ENCODE data around the gene SHLD3. TPM values are rescaled to one million over a fixed set of nuclear protein-coding genes. Genes with fewer than 3 reads are reported as not detected.

Gene SHLD3
- total RNA-seq, 2 donors from 2014 or later = 2.9 to 3.6 TPM

GRCh38 chr5:65623482-65623881 is 1.3 kb upstream of the SHLD3 start:
- 32 to 53% methylated on average over 3 to 9 of the region's 9 CpGs for WGBS, 2 experiments (ENCODE audit: insufficient coverage in 1 of 2, insufficient read length in 1 of 2)
- peaks cover 17% of the 10 kb centered on the region for H3K4me1 Mint-ChIP-seq
- no peaks in the 10 kb centered on the region for H3K9me3 Mint-ChIP-seq
- H3K9me3 ChIP-seq (ENCODE audit: control insufficient read depth, low read length) = no peaks in the 10 kb centered on the region
- no peaks in the 10 kb centered on the region for H3K27me3 ChIP-seq (ENCODE audit: control insufficient read depth, insufficient read depth, low read length, poor library complexity, severe bottlenecking)
- no peak for TF ChIP-seq CTCF (conservative IDR thresholded peaks at IDR 0.05)
- H3K4me1 ChIP-seq (ENCODE audit: control insufficient read depth, insufficient read depth, low read length) = peaks cover 10% of the 10 kb centered on the region
- no peaks in the 10 kb centered on the region for H3K27me3 Mint-ChIP-seq (ENCODE audit: insufficient read depth)
- H3K27ac Mint-ChIP-seq = peak overlapping the region; percentile 98
- DNase-seq = no peak
- no peak overlapping the region for H3K27ac ChIP-seq (ENCODE audit: low read depth, low read length)
- H3K9ac ChIP-seq (ENCODE audit: extremely low read depth, low read length, poor library complexity, severe bottlenecking) = peak overlapping the region; percentile 87
- peak overlapping the region; percentile 90 for H3K4me3 Mint-ChIP-seq
- no peaks in the 10 kb centered on the region for H3K36me3 ChIP-seq (ENCODE audit: control insufficient read depth, insufficient read depth, low read length)
- H3K36me3 Mint-ChIP-seq (ENCODE audit: low read depth) = peaks cover 6% of the 10 kb centered on the region
- peak overlapping the region; percentile 96 for H3K4me3 ChIP-seq (ENCODE audit: low read length)

- peak within 1 kb of the TSS; percentile 44 for H3K27ac ChIP-seq (ENCODE audit: low read depth, low read length)
- peak; percentile 96 for DNase-seq
- H3K4me3 Mint-ChIP-seq = peak within 1 kb of the TSS; percentile 90
- peak; percentile 61 for TF ChIP-seq CTCF (conservative IDR thresholded peaks at IDR 0.05)
- peaks cover 17% of the 10 kb centered on the region for H3K4me1 Mint-ChIP-seq
- no peaks in the 10 kb centered on the region for H3K36me3 ChIP-seq (ENCODE audit: control insufficient read depth, insufficient read depth, low read length)
- no peaks in the 10 kb centered on the region for H3K27me3 ChIP-seq (ENCODE audit: control insufficient read depth, insufficient read depth, low read length, poor library complexity, severe bottlenecking)
- no peaks in the 10 kb centered on the region for H3K27me3 Mint-ChIP-seq (ENCODE audit: insufficient read depth)
- peak within 1 kb of the TSS; percentile 96 for H3K4me3 ChIP-seq (ENCODE audit: low read length)
- H3K9ac ChIP-seq (ENCODE audit: extremely low read depth, low read length, poor library complexity, severe bottlenecking) = peak within 1 kb of the TSS; percentile 87
- 0% methylated on average over 11 to 32 of the region's 32 CpGs for WGBS, 2 experiments (ENCODE audit: insufficient coverage in 1 of 2, insufficient read length in 1 of 2)
- no peaks in the 10 kb centered on the region for H3K9me3 Mint-ChIP-seq
- no peaks in the 10 kb centered on the region for H3K9me3 ChIP-seq (ENCODE audit: control insufficient read depth, low read length)
- H3K27ac Mint-ChIP-seq = peak within 1 kb of the TSS; percentile 98
- H3K36me3 Mint-ChIP-seq (ENCODE audit: low read depth) = peaks cover 6% of the 10 kb centered on the region
- H3K4me1 ChIP-seq (ENCODE audit: control insufficient read depth, insufficient read depth, low read length) = peaks cover 10% of the 10 kb centered on the region
Measured at GRCh38 chr5:65624025-65624570, 729 bp upstream of the SHLD3 start, which contains the start of gene TRIM23. Gene TRIM23, minus strand, starts transcription at chr5:65624333. Its CDS starts 59 bp downstream, at chr5:65624274.

GRCh38 chr5:65625743-65626142 is 916 bp downstream of the SHLD3 start:
- Mint-ChIP-seq H3K4me1 (peaks cover 17% of the 10 kb centered on the region), H3K27ac (peak overlapping the region; percentile 82), H3K27me3 (ENCODE audit: insufficient read depth) (no peaks in the 10 kb centered on the region), H3K36me3 (ENCODE audit: low read depth) (peaks cover 11% of the 10 kb centered on the region), H3K9me3 (no peaks in the 10 kb centered on the region), H3K4me3 (peak overlapping the region; percentile 90)
- Histone ChIP-seq H3K4me1 (ENCODE audit: control insufficient read depth, insufficient read depth, low read length) (peaks cover 10% of the 10 kb centered on the region), H3K27ac (ENCODE audit: low read depth, low read length) (no peak overlapping the region), H3K9ac (ENCODE audit: extremely low read depth, low read length, poor library complexity, severe bottlenecking) (peak overlapping the region; percentile 87), H3K36me3 (ENCODE audit: control insufficient read depth, insufficient read depth, low read length) (peaks cover 7% of the 10 kb centered on the region), H3K4me3 (ENCODE audit: low read length) (peak overlapping the region; percentile 96), H3K9me3 (ENCODE audit: control insufficient read depth, low read length) (no peaks in the 10 kb centered on the region), H3K27me3 (ENCODE audit: control insufficient read depth, insufficient read depth, low read length, poor library complexity, severe bottlenecking) (no peaks in the 10 kb centered on the region)
- TF ChIP-seq CTCF (conservative IDR thresholded peaks at IDR 0.05) = no peak
- WGBS, 2 experiments (ENCODE audit: insufficient coverage in 1 of 2, insufficient read length in 1 of 2) = 86 to 94% methylated on average over 4 to 6 of the region's 6 CpGs
- DNase-seq = no peak
